Neutrophil (primary cell): ENCODE data around the gene PRKCG.
"Not testable (repeated sequence)": the region's sequence is repeated elsewhere in the genome, so short reads cannot be mapped to it uniquely, and the experiment has no call there.

Experiments
- H3K27ac ChIP-seq: fragments of 200-600 bp; sonication (generic); 2 replicates; pipeline ENCODE4 v1.5.1; 2016; ENCODE audit warnings: mild to moderate bottlenecking, moderate library complexity
- H3K27me3 ChIP-seq: fragments of 200-600 bp; sonication (generic); 2 replicates; pipeline ENCODE4 v1.6.0; 2016; ENCODE audit warnings: mild to moderate bottlenecking
- H3K36me3 ChIP-seq: fragments of 200-600 bp; sonication (generic); 2 replicates; pipeline ENCODE4 v1.5.1; 2017
- H3K4me1 ChIP-seq, 2 experiments: fragments of 200-600 bp in 1 of 2; sonication (generic) in 1 of 2; 1 replicate in 1 of 2; 2 replicates in 1 of 2; pipeline versions ENCODE4 v1.5.1 to v1.6.1; 2013 to 2016; ENCODE audit warnings: low read depth in 1 of 2, low read length in 1 of 2, mild to moderate bottlenecking in 1 of 2, moderate library complexity in 1 of 2; ENCODE audit not compliant: control insufficient read depth in 1 of 2, insufficient read depth in 1 of 2
- H3K4me3 ChIP-seq, 2 experiments: fragments of 200-600 bp in 1 of 2; sonication (generic) in 1 of 2; 1 replicate in 1 of 2; 2 replicates in 1 of 2; pipeline ENCODE4 v1.5.1; 2013 to 2016; ENCODE audit warnings: low read depth in 1 of 2, low read length in 1 of 2, mild to moderate bottlenecking in 1 of 2, moderate library complexity in 1 of 2
- H3K9me3 ChIP-seq: fragments of 200-600 bp; sonication (generic); 2 replicates; pipeline ENCODE4 v1.5.1; 2016
- CTCF ChIP-seq: fragments of 200-600 bp; sonication (generic); IDR thresholded peaks from 2 replicates; pipeline ENCODE4 v1.5.1; 2016; ENCODE audit warnings: antibody characterized with exemption

Gene PRKCG

GRCh38 chr19:53866865-53867224, 15.2 kb upstream of the PRKCG start:
- Histone ChIP-seq H3K4me1 (peaks cover 37 to 38% of the 10 kb centered on the region in 2 experiments), H3K9me3 (no peaks in the 10 kb centered on the region), H3K4me3 (peak overlapping the region; percentile 97 to 100), H3K27me3 (peaks cover 30% of the 10 kb centered on the region), H3K36me3 (peaks cover 9% of the 10 kb centered on the region), H3K27ac (peak overlapping the region; percentile 97)
- TF ChIP-seq CTCF: no peak

DNA sequence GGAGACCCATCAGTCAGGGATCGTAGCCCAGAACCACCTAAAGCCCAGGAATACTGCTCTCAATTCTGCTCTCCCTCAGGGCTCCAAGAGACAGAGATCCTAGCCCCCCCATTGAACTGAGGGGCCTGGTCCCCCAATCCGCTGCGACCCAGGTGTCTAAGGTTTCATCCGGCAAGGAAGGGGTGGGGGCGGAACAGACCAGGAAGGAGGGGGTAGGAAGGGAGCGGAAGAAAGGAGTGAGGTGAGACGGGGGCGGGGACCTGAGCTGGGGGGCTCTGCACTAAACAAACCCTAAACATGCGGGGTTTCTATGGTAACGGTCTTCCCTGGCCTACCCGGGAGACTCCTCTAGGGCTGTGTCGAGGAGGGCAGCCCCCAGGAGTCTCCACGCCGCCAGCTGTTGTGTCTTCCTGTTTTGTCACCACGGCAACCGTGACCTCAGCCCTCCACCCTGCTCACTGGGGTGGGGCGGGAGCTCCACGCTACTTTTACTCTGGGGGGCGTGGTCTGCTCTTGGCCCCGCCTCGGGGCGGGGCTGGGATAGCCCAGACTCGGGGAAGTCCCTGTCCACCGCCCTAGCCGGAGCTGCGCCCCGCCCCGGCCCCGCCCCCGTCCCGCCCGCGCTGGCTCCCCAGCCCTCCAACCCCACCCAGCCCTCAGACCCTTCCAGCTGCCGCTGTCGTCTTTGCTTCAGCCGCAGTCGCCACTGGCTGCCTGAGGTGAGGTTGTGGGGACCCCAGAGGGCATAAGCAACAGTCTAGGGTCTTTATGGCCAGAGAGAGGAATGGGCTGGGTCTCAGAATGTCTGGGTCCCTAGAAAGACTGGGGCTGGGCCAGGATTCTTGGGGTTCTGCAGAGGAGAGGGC, 14.5 kb upstream of the PRKCG start, which contains the start of gene MYADM:
Gene MYADM, plus strand, starts transcription at position 659 of the 866 bp plus-strand sequence. CDS start 5,647 bp downstream, outside the sequence.
- Histone ChIP-seq H3K9me3 (no peaks in the 10 kb centered on the region), H3K27me3 (peaks cover 30% of the 10 kb centered on the region), H3K4me1 (peaks cover 43 to 44% of the 10 kb centered on the region in 2 experiments), H3K27ac (peak within 1 kb of the TSS; percentile 97), H3K36me3 (peaks cover 15% of the 10 kb centered on the region), H3K4me3 (peak within 1 kb of the TSS; percentile 97 to 100)
- peak; percentile 63 for TF ChIP-seq CTCF

- peaks cover 23% of the 10 kb centered on the region for H3K36me3 ChIP-seq
- peak overlapping the region; percentile 97 for H3K27ac ChIP-seq
- peaks cover 52 to 53% of the 10 kb centered on the region in 2 experiments for H3K4me1 ChIP-seq
- H3K4me3 ChIP-seq: peak overlapping the region; percentile 97 to 100
- TF ChIP-seq CTCF: no peak
- peaks cover 22% of the 10 kb centered on the region for H3K27me3 ChIP-seq
- no peaks in the 10 kb centered on the region for H3K9me3 ChIP-seq
These were observed 13.7 kb upstream of the PRKCG start for GRCh38 chr19:53868091-53868891.

GRCh38 chr19:53868892-53869804, 12.8 kb upstream of the PRKCG start:
- peak overlapping the region; percentile 97 for H3K27ac ChIP-seq
- no peaks in the 10 kb centered on the region for H3K9me3 ChIP-seq
- H3K4me1 ChIP-seq: peaks cover 60 to 61% of the 10 kb centered on the region in 2 experiments
- TF ChIP-seq CTCF: peak; percentile 91
- H3K4me3 ChIP-seq: peak overlapping the region; percentile 97 to 100
- H3K36me3 ChIP-seq: peaks cover 32% of the 10 kb centered on the region
- peaks cover 13% of the 10 kb centered on the region for H3K27me3 ChIP-seq

DNA sequence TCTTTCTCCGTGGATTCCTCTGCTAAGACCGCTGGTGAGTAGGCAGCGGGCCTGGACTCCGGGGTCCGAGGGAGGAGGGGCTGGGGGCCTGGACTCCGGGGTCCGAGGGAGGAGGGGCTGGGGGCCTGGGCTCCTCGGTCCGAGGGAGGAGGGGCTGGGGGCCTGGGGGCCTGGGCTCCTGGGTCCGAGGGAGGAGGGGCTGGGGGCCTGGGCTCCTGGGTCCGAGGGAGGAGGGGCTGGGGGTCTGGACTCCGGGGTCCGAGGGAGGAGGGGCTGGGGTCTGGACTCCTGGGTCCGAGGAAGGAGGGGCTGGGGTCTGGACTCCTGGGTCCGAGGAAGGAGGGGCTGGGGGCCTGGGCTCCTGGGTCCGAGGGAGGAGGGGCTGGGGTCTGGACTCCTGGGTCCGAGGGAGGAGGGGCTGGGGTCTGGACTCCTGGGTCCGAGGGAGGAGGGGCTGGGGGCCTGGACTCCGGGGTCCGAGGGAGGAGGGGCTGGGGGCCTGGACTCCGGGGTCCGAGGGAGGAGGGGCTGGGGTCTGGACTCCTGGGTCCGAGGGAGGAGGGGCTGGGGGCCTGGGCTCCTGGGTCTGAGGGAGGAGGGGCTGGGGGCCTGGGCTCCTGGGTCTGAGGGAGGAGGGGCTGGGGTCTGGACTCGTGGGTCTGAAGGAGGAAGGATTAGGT, 12.1 kb upstream of the PRKCG start:
- not testable (repeated sequence) for H3K9me3 ChIP-seq, H3K27me3 ChIP-seq
- Histone ChIP-seq H3K27ac (peak overlapping the region; percentile 97), H3K4me3 (peak overlapping the region; percentile 97 to 100), H3K36me3 (peaks cover 38% of the 10 kb centered on the region), H3K4me1 (peaks cover 68% of the 10 kb centered on the region in 2 experiments)
